Fibroblast of the aortic adventitia (primary cell): ENCODE results near the gene HOXC4. TPM values are rescaled to one million over a fixed set of nuclear protein-coding genes. Genes with fewer than 3 reads are reported as not detected.

Source experiments
- DNase-seq: peaks from one replicate; pipeline ENCODE4 v3.0.0-alpha.2; 2010; ENCODE audit warnings: low read depth
- H3K4me3 ChIP-seq: 2 replicates; pipeline ENCODE4 v1.5.1; 2011; ENCODE audit warnings: low read depth, mild to moderate bottlenecking, control low read depth, low read length, moderate library complexity
- CTCF ChIP-seq: IDR thresholded peaks from 2 replicates; pipeline ENCODE4 v1.5.1; 2011; ENCODE audit warnings: mild to moderate bottlenecking, low read length, control low read depth, inconsistent platforms; ENCODE audit not compliant: insufficient read depth
- total RNA-seq: library from RNA; depleted of rRNA; stranded (reverse); fragments of >200 nt; gene quantifications from 2 replicates; pipeline ENCODE4 v1.2.3, GENCODE V29; 2012; ENCODE audit warnings: low replicate concordance

The HOXC4 gene
- total RNA-seq, 1 donor = 0.36 TPM

GRCh38 chr12:54010972-54011664 is 42.5 kb upstream of the HOXC4 start:
- TF ChIP-seq CTCF = no peak
- DNase-seq = no peak
- no peak overlapping the region for H3K4me3 ChIP-seq

- no peak overlapping the region for H3K4me3 ChIP-seq
- TF ChIP-seq CTCF = no peak
- no peak for DNase-seq
Measured at GRCh38 chr12:54011665-54012532, 41.7 kb upstream of the HOXC4 start.

- H3K4me3 ChIP-seq = no peak overlapping the region
- no peak for TF ChIP-seq CTCF
- no peak for DNase-seq
Measured at GRCh38 chr12:54012631-54013409, 40.8 kb upstream of the HOXC4 start.

- H3K4me3 ChIP-seq = no peak overlapping the region
- DNase-seq = no peak
Measured at GRCh38 chr12:54014377-54015017, 39.1 kb upstream of the HOXC4 start.

GRCh38 chr12:54015018-54015931 is 38.4 kb upstream of the HOXC4 start:
- no peak overlapping the region for H3K4me3 ChIP-seq
- no peak for DNase-seq
- TF ChIP-seq CTCF = no peak

More at GRCh38 chr12:54014377-54015017, 39.1 kb upstream of the HOXC4 start:
- TF ChIP-seq CTCF = no peak

- no peak for TF ChIP-seq CTCF
- DNase-seq = no peak
- H3K4me3 ChIP-seq = no peak overlapping the region
Measured at GRCh38 chr12:54016051-54016450, 37.6 kb upstream of the HOXC4 start.
